ENCODE measurements around the gene PLA2G6. TPM values are rescaled to one million over a fixed set of nuclear protein-coding genes. Genes with fewer than 3 reads are reported as not detected.

PLA2G6 gene
- total RNA-seq, 2 experiments from 2014 or later = 31.5 to 32.2 TPM

- H3K36me3 Mint-ChIP-seq = peaks cover 9% of the 10 kb centered on the region
- DNase-seq = no peak
- H3K27ac Mint-ChIP-seq = no peak overlapping the region
Observed at GRCh38 chr22:38069372-38070249, 112.0 kb downstream of the PLA2G6 start.

GRCh38 chr22:38068641-38069371 is 112.8 kb downstream of the PLA2G6 start:
- Mint-ChIP-seq H3K36me3 (peaks cover 8% of the 10 kb centered on the region), H3K27me3 (no peaks in the 10 kb centered on the region), H3K27ac (no peak overlapping the region), H3K9me3 (no peaks in the 10 kb centered on the region), H3K4me3 (no peak overlapping the region), H3K4me1 (no peaks in the 10 kb centered on the region)
- no peak for DNase-seq

More at GRCh38 chr22:38069372-38070249, 112.0 kb downstream of the PLA2G6 start:
- Mint-ChIP-seq H3K4me1 (no peaks in the 10 kb centered on the region), H3K27me3 (no peaks in the 10 kb centered on the region), H3K4me3 (no peak overlapping the region), H3K9me3 (no peaks in the 10 kb centered on the region)

GRCh38 chr22:38067761-38068360 is 113.8 kb downstream of the PLA2G6 start:
- no peak overlapping the region for H3K27ac Mint-ChIP-seq
- H3K9me3 Mint-ChIP-seq = no peaks in the 10 kb centered on the region
- no peaks in the 10 kb centered on the region for H3K4me1 Mint-ChIP-seq
- H3K4me3 Mint-ChIP-seq = no peak overlapping the region
- no peaks in the 10 kb centered on the region for H3K27me3 Mint-ChIP-seq
- DNase-seq = no peak
- peaks cover 7% of the 10 kb centered on the region for H3K36me3 Mint-ChIP-seq

- no peak overlapping the region for H3K4me3 Mint-ChIP-seq
- H3K27me3 Mint-ChIP-seq = no peaks in the 10 kb centered on the region
- no peak overlapping the region for H3K27ac Mint-ChIP-seq
- H3K36me3 Mint-ChIP-seq = peaks cover 9% of the 10 kb centered on the region
- H3K9me3 Mint-ChIP-seq = no peaks in the 10 kb centered on the region
- no peak for DNase-seq
- no peaks in the 10 kb centered on the region for H3K4me1 Mint-ChIP-seq
Observed at GRCh38 chr22:38067028-38067415, 114.6 kb downstream of the PLA2G6 start.

GRCh38 chr22:38066381-38067027 is 115.1 kb downstream of the PLA2G6 start:
- Mint-ChIP-seq H3K9me3 (no peaks in the 10 kb centered on the region), H3K4me3 (no peak overlapping the region), H3K4me1 (no peaks in the 10 kb centered on the region), H3K27ac (no peak overlapping the region), H3K36me3 (peaks cover 9% of the 10 kb centered on the region), H3K27me3 (no peaks in the 10 kb centered on the region)
- no peak for DNase-seq

- no peaks in the 10 kb centered on the region for H3K27me3 Mint-ChIP-seq
- H3K4me3 Mint-ChIP-seq = no peak overlapping the region
- peaks cover 9% of the 10 kb centered on the region for H3K36me3 Mint-ChIP-seq
- no peaks in the 10 kb centered on the region for H3K9me3 Mint-ChIP-seq
- H3K4me1 Mint-ChIP-seq = no peaks in the 10 kb centered on the region
- no peak for DNase-seq
- no peak overlapping the region for H3K27ac Mint-ChIP-seq
Observed at GRCh38 chr22:38065539-38065938, 116.1 kb downstream of the PLA2G6 start.

- DNase-seq = no peak
- H3K4me1 Mint-ChIP-seq = peaks cover 6% of the 10 kb centered on the region
- H3K36me3 Mint-ChIP-seq = peaks cover 15% of the 10 kb centered on the region
- H3K4me3 Mint-ChIP-seq = no peak overlapping the region
- no peak overlapping the region for H3K27ac Mint-ChIP-seq
- no peaks in the 10 kb centered on the region for H3K9me3 Mint-ChIP-seq
- no peaks in the 10 kb centered on the region for H3K27me3 Mint-ChIP-seq
Observed at GRCh38 chr22:38062791-38063190, 118.8 kb downstream of the PLA2G6 start.

Other genes with a start within 250 kb of the PLA2G6 start
- gene C22orf23, start 228.2 kb downstream of the PLA2G6 start, total RNA-seq = under 1 TPM; 0.40 to 0.41 TPM
- gene POLR2F, start 228.1 kb downstream of the PLA2G6 start, total RNA-seq = 100 to 1,000 TPM; 131 to 140 TPM
- not detected for gene SOX10, start 197.3 kb downstream of the PLA2G6 start, total RNA-seq
- gene PICK1, start 124.4 kb downstream of the PLA2G6 start, total RNA-seq = 10 to 100 TPM; 19.3 TPM
- not detected for gene SLC16A8, start 97.6 kb downstream of the PLA2G6 start, total RNA-seq
- under 1 TPM; 0.20 to 0.39 TPM for gene BAIAP2L2, start 71.1 kb downstream of the PLA2G6 start, total RNA-seq
- gene MAFF, start 20.2 kb upstream of the PLA2G6 start, total RNA-seq = 1 to 10 TPM; 8.5 to 8.6 TPM
- gene TMEM184B, start 91.2 kb upstream of the PLA2G6 start, total RNA-seq = 10 to 100 TPM; 18.2 to 20.0 TPM
- gene CSNK1E, start 135.6 kb upstream of the PLA2G6 start, total RNA-seq = 100 to 1,000 TPM; 111 to 114 TPM

Measured in activated naive CD8-positive, alpha-beta T cell treated with anti-CD3 and anti-CD28 coated beads for 36 hours (primary cell).